HL-60 (cell line): ENCODE results near the gene PEX10.

Experiments used
- GABPA ChIP-seq: IDR thresholded peaks from 2 replicates; pipeline ENCODE4 v1.6.1; 2012; ENCODE audit warnings: low read depth
- POLR2AphosphoS5 ChIP-seq: IDR thresholded peaks from 2 replicates; pipeline ENCODE4 v1.6.1; 2012; ENCODE audit warnings: low read depth
- SPI1 ChIP-seq: IDR thresholded peaks from 2 replicates; pipeline ENCODE4 v1.6.1; 2012; ENCODE audit warnings: low read depth, mild to moderate bottlenecking, borderline replicate concordance
- TF ChIP-seq, protein P1 (sequence below): IDR thresholded peaks from one replicate; pipeline ENCODE4 v1.5.1; 2011; ENCODE audit warnings: low read length, control low read depth, inconsistent platforms; ENCODE audit not compliant: insufficient read depth
- TF ChIP-seq, protein P2 (sequence below): IDR thresholded peaks from 2 replicates; pipeline ENCODE4 v1.6.1; 2012; ENCODE audit warnings: low read depth; ENCODE audit not compliant: insufficient replicate concordance

DNA sequence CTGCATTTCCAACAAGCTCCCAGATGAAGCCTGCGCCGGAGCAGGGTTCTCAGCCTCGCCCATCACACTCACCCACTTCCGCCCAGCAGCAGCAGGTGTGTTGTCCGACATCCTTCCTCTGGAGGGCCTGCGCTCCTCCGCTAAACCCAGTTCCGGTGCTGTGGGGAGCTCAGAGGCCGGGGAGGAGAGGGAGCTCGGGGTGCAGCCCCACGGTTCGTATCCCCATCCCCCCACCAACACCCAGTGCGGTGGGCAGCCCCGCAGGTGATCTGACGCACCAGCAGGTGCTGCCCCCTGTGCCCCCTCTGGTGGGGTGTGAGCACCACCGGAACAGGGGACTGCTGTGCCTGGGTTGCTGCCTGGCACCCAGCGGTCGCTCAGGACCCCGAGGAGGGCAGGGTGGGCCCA lies 3.4 kb upstream of the PEX10 start:
- TF ChIP-seq, protein P1, sequence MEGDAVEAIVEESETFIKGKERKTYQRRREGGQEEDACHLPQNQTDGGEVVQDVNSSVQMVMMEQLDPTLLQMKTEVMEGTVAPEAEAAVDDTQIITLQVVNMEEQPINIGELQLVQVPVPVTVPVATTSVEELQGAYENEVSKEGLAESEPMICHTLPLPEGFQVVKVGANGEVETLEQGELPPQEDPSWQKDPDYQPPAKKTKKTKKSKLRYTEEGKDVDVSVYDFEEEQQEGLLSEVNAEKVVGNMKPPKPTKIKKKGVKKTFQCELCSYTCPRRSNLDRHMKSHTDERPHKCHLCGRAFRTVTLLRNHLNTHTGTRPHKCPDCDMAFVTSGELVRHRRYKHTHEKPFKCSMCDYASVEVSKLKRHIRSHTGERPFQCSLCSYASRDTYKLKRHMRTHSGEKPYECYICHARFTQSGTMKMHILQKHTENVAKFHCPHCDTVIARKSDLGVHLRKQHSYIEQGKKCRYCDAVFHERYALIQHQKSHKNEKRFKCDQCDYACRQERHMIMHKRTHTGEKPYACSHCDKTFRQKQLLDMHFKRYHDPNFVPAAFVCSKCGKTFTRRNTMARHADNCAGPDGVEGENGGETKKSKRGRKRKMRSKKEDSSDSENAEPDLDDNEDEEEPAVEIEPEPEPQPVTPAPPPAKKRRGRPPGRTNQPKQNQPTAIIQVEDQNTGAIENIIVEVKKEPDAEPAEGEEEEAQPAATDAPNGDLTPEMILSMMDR = no peak
- TF ChIP-seq, protein P2, sequence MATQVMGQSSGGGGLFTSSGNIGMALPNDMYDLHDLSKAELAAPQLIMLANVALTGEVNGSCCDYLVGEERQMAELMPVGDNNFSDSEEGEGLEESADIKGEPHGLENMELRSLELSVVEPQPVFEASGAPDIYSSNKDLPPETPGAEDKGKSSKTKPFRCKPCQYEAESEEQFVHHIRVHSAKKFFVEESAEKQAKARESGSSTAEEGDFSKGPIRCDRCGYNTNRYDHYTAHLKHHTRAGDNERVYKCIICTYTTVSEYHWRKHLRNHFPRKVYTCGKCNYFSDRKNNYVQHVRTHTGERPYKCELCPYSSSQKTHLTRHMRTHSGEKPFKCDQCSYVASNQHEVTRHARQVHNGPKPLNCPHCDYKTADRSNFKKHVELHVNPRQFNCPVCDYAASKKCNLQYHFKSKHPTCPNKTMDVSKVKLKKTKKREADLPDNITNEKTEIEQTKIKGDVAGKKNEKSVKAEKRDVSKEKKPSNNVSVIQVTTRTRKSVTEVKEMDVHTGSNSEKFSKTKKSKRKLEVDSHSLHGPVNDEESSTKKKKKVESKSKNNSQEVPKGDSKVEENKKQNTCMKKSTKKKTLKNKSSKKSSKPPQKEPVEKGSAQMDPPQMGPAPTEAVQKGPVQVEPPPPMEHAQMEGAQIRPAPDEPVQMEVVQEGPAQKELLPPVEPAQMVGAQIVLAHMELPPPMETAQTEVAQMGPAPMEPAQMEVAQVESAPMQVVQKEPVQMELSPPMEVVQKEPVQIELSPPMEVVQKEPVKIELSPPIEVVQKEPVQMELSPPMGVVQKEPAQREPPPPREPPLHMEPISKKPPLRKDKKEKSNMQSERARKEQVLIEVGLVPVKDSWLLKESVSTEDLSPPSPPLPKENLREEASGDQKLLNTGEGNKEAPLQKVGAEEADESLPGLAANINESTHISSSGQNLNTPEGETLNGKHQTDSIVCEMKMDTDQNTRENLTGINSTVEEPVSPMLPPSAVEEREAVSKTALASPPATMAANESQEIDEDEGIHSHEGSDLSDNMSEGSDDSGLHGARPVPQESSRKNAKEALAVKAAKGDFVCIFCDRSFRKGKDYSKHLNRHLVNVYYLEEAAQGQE = no peak
- no peak for TF ChIP-seq POLR2AphosphoS5
- TF ChIP-seq GABPA = no peak
- 0 out of 2 replicates have a peak, but pooled peaks have one; percentile 18 for TF ChIP-seq SPI1
